Neural cell (in vitro differentiated cells): Measurements from ENCODE around the gene MRPS6.

Experiments used
- EP300 ChIP-seq: fragments of 450-650 bp; conservative IDR thresholded peaks from 2 replicates; pipeline ENCODE4 v1.6.1; 2014; ENCODE audit warnings: antibody characterized with exemption, mild to moderate bottlenecking, moderate library complexity; ENCODE audit not compliant: poor library complexity, severe bottlenecking
- EZH2 ChIP-seq: fragments of 200-600, 300-800 bp; shearing (Covaris generic), sonication (generic); IDR thresholded peaks from 2 replicates; pipeline ENCODE4 v1.6.1; 2014; ENCODE audit warnings: antibody characterized with exemption, low read length, borderline replicate concordance, mild to moderate bottlenecking; ENCODE audit not compliant: insufficient read depth, poor library complexity, severe bottlenecking
- MXI1 ChIP-seq: fragments of 450-650 bp; conservative IDR thresholded peaks from 2 replicates; pipeline ENCODE4 v1.6.1; 2014; ENCODE audit warnings: antibody characterized with exemption, mild to moderate bottlenecking; ENCODE audit not compliant: poor library complexity, severe bottlenecking
- POLR2AphosphoS5 ChIP-seq: IDR thresholded peaks from 2 replicates; pipeline ENCODE4 v1.6.1; 2012
- TAF1 ChIP-seq: IDR thresholded peaks from 2 replicates; pipeline ENCODE4 v1.6.1; 2012; ENCODE audit warnings: low read depth
- TF ChIP-seq, protein P1 (sequence below): fragments of 450-650 bp; IDR thresholded peaks from 2 replicates; pipeline ENCODE4 v1.5.1; 2014; ENCODE audit warnings: antibody characterized with exemption, mild to moderate bottlenecking, moderate library complexity; ENCODE audit not compliant: poor library complexity, severe bottlenecking
- TF ChIP-seq, protein P2 (sequence below): IDR thresholded peaks from 2 replicates; pipeline ENCODE4 v1.6.1; 2012; ENCODE audit warnings: borderline replicate concordance

DNA sequence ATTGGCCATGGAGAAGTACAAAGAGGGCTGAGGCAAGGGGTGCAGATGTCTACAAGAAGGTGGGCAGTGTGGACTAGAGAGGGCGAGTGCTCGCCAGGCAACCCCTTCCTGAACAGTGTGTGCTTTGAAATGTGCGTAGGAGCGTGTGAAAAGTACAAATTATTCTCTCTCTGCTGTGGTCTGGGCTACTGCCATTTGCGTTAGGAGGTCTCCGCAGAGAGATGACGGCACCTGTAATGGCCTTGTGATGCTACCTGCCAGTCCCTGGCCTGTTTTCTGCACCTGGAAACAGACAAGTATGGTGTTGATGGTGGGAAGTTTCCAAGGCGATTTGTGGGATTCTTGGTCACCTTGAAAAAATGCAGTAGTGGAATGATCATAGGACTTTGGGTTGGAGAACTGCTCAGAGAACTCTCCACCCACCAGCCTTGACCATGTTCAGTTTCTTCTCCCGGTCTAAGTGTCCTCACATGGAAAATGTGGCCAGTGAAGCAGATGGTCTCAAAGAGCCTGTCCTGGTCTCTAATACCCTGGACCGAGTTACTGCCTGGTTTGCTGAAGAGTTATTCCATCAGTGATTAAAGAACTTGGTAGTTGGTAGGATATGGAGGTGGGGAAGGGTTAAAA is 74.5 kb downstream of the MRPS6 start:
- TF ChIP-seq POLR2AphosphoS5, result no peak
- TF ChIP-seq, protein P1, sequence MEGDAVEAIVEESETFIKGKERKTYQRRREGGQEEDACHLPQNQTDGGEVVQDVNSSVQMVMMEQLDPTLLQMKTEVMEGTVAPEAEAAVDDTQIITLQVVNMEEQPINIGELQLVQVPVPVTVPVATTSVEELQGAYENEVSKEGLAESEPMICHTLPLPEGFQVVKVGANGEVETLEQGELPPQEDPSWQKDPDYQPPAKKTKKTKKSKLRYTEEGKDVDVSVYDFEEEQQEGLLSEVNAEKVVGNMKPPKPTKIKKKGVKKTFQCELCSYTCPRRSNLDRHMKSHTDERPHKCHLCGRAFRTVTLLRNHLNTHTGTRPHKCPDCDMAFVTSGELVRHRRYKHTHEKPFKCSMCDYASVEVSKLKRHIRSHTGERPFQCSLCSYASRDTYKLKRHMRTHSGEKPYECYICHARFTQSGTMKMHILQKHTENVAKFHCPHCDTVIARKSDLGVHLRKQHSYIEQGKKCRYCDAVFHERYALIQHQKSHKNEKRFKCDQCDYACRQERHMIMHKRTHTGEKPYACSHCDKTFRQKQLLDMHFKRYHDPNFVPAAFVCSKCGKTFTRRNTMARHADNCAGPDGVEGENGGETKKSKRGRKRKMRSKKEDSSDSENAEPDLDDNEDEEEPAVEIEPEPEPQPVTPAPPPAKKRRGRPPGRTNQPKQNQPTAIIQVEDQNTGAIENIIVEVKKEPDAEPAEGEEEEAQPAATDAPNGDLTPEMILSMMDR, result no peak
- no peak for TF ChIP-seq MXI1
- TF ChIP-seq EZH2, result no peak
- no peak for TF ChIP-seq TAF1
- TF ChIP-seq, protein P2, sequence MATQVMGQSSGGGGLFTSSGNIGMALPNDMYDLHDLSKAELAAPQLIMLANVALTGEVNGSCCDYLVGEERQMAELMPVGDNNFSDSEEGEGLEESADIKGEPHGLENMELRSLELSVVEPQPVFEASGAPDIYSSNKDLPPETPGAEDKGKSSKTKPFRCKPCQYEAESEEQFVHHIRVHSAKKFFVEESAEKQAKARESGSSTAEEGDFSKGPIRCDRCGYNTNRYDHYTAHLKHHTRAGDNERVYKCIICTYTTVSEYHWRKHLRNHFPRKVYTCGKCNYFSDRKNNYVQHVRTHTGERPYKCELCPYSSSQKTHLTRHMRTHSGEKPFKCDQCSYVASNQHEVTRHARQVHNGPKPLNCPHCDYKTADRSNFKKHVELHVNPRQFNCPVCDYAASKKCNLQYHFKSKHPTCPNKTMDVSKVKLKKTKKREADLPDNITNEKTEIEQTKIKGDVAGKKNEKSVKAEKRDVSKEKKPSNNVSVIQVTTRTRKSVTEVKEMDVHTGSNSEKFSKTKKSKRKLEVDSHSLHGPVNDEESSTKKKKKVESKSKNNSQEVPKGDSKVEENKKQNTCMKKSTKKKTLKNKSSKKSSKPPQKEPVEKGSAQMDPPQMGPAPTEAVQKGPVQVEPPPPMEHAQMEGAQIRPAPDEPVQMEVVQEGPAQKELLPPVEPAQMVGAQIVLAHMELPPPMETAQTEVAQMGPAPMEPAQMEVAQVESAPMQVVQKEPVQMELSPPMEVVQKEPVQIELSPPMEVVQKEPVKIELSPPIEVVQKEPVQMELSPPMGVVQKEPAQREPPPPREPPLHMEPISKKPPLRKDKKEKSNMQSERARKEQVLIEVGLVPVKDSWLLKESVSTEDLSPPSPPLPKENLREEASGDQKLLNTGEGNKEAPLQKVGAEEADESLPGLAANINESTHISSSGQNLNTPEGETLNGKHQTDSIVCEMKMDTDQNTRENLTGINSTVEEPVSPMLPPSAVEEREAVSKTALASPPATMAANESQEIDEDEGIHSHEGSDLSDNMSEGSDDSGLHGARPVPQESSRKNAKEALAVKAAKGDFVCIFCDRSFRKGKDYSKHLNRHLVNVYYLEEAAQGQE, result no peak
- TF ChIP-seq EP300, result no peak
